IMR-90 (cell line): ENCODE data around the gene CDC42EP4.

Experiments
- BHLHE40 ChIP-seq: fragments of 150-350 bp; IDR thresholded peaks from 2 replicates; pipeline ENCODE4 v1.6.1; 2016; ENCODE audit warnings: mild to moderate bottlenecking, low read depth, low read length
- CEBPB ChIP-seq: IDR thresholded peaks from 2 replicates; pipeline ENCODE4 v1.6.1; 2012; ENCODE audit warnings: low read depth, low read length, improper control_type of control experiment
- CHD1 ChIP-seq: IDR thresholded peaks from 2 replicates; pipeline ENCODE4 v1.6.1; 2012; ENCODE audit warnings: low read depth, low read length, improper control_type of control experiment
- MAFK ChIP-seq: IDR thresholded peaks from 2 replicates; pipeline ENCODE4 v1.6.1; 2012; ENCODE audit warnings: low read depth, low read length, improper control_type of control experiment
- MAZ ChIP-seq: IDR thresholded peaks from 2 replicates; pipeline ENCODE4 v1.6.1; 2012; ENCODE audit warnings: low read depth, mild to moderate bottlenecking, low read length, improper control_type of control experiment, moderate library complexity, borderline replicate concordance
- MXI1 ChIP-seq: IDR thresholded peaks from 2 replicates; pipeline ENCODE4 v1.6.1; 2012; ENCODE audit warnings: low read depth, mild to moderate bottlenecking, low read length, moderate library complexity, borderline replicate concordance
- POLR2A ChIP-seq: IDR thresholded peaks from 2 replicates; pipeline ENCODE4 v1.6.1; 2012; ENCODE audit warnings: mild to moderate bottlenecking, low read depth, low read length
- RAD21 ChIP-seq: IDR thresholded peaks from 2 replicates; pipeline ENCODE4 v1.6.1; 2012; ENCODE audit warnings: low read length, improper control_type of control experiment
- RFX5 ChIP-seq: IDR thresholded peaks from 2 replicates; pipeline ENCODE4 v1.8.0; 2012; ENCODE audit warnings: low read depth, mild to moderate bottlenecking, low read length, moderate library complexity
- SMC3 ChIP-seq: fragments of 150-350 bp; IDR thresholded peaks from 2 replicates; pipeline ENCODE4 v1.6.1; 2016; ENCODE audit warnings: low read depth, mild to moderate bottlenecking, antibody characterized with exemption, low read length, moderate library complexity
- TF ChIP-seq, protein P1 (sequence below): conservative IDR thresholded peaks from 2 replicates; pipeline ENCODE4 v1.5.1; 2012; ENCODE audit warnings: mild to moderate bottlenecking, low read depth, low read length, improper control_type of control experiment
- TF ChIP-seq, protein P2 (sequence below): fragments of 150-350 bp; IDR thresholded peaks from 2 replicates; pipeline ENCODE4 v1.6.1; 2017; ENCODE audit warnings: mild to moderate bottlenecking, antibody characterized with exemption, low read length, low read depth

DNA sequence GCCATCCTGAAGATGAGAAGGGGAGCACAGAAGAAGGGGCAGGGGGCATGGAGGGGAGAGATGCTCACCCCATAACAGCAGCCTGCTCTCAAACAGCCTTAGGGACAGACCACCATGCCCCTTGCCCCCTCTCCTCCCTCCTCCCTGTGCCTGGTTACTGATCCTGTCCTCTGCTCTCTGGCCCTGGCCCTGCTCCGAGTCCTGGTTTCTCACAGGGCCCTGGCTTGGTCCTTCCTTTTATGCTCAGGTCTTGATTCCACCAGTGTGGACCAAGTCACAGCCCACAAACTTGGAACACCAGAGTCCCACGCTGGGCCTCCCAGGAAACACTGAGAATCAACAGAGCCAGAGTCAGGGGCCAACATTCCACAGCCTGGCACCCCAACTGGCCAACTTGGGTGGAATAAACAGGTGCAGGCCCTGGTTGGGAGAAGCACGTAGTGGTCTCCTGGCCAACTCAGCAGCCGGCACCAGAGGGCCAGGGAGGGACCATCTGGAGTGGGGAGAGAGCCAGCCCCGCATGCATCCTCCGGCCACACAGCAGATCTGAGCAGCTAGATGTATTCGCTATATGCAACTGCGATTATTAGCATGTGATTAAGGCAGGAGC is 44.9 kb upstream of the CDC42EP4 start:
- TF ChIP-seq, protein P1, sequence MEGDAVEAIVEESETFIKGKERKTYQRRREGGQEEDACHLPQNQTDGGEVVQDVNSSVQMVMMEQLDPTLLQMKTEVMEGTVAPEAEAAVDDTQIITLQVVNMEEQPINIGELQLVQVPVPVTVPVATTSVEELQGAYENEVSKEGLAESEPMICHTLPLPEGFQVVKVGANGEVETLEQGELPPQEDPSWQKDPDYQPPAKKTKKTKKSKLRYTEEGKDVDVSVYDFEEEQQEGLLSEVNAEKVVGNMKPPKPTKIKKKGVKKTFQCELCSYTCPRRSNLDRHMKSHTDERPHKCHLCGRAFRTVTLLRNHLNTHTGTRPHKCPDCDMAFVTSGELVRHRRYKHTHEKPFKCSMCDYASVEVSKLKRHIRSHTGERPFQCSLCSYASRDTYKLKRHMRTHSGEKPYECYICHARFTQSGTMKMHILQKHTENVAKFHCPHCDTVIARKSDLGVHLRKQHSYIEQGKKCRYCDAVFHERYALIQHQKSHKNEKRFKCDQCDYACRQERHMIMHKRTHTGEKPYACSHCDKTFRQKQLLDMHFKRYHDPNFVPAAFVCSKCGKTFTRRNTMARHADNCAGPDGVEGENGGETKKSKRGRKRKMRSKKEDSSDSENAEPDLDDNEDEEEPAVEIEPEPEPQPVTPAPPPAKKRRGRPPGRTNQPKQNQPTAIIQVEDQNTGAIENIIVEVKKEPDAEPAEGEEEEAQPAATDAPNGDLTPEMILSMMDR = no peak
- TF ChIP-seq MXI1 (no peak), POLR2A (no peak), MAZ (no peak), RFX5 (no peak), RAD21 (no peak), BHLHE40 (no peak), CEBPB (no peak), SMC3 (no peak), CHD1 (no peak), MAFK (no peak)
- TF ChIP-seq, protein P2, sequence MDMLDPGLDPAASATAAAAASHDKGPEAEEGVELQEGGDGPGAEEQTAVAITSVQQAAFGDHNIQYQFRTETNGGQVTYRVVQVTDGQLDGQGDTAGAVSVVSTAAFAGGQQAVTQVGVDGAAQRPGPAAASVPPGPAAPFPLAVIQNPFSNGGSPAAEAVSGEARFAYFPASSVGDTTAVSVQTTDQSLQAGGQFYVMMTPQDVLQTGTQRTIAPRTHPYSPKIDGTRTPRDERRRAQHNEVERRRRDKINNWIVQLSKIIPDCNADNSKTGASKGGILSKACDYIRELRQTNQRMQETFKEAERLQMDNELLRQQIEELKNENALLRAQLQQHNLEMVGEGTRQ = no peak
